IMR-90 (cell line): ENCODE data around the gene FAM227B. TPM values are rescaled to one million over a fixed set of nuclear protein-coding genes. Genes with fewer than 3 reads are reported as not detected.

Experiments used
- ATAC-seq: fragments of 200-7000 bp; cut with Tn5 transposase; 2 replicates; pipeline ENCODE4 v1.9.1; 2020; ENCODE audit warnings: low read depth, mild to moderate bottlenecking, moderate library complexity
- BruUV-seq: library from RNA; stranded (reverse); fragments of 400-500 nt; replicated peaks from 2 replicates; lab custom pipeline; 2021; lab: Mats Ljungman, UMichigan
- CTCF ChIA-PET: fragments of 300-600 bp; formaldehyde crosslinking; extraction: SDS; loops from one replicate; lab custom pipeline; 2021; ENCODE audit warnings: antibody characterized with exemption; lab: Yijun Ruan, JAX
- POLR2A ChIA-PET: fragments of 300-600 bp; sonication (Branson Sonifier 250); formaldehyde crosslinking; loops from one replicate; lab custom pipeline; 2022; ENCODE audit warnings: antibody characterized with exemption; ENCODE audit not compliant: unreplicated experiment; lab: Charles Lee
- DNase-seq: peaks from one replicate; pipeline ENCODE4 v3.0.0; 2013
- H2AFZ ChIP-seq: replicated peaks from 2 replicates; pipeline ENCODE3; 2013; ENCODE audit warnings: low read length, mild to moderate bottlenecking; ENCODE audit not compliant: poor library complexity
- H2AK5ac ChIP-seq: 2 replicates; pipeline ENCODE4 v1.6.1; 2013; ENCODE audit warnings: low read depth, low read length, inconsistent platforms
- H2AK9ac ChIP-seq: replicated peaks from 2 replicates; pipeline ENCODE3; 2013; ENCODE audit warnings: mild to moderate bottlenecking, low read depth, low read length, moderate library complexity; ENCODE audit not compliant: poor library complexity
- H2BK120ac ChIP-seq: 2 replicates; pipeline ENCODE4 v1.6.1; 2013; ENCODE audit warnings: low read depth, low read length, inconsistent platforms
- H2BK15ac ChIP-seq: 3 replicates; pipeline ENCODE4 v1.6.1; 2013; ENCODE audit warnings: low read depth, low read length, inconsistent platforms
- H2BK20ac ChIP-seq: 2 replicates; pipeline ENCODE4 v1.6.1; 2013; ENCODE audit warnings: low read depth, mild to moderate bottlenecking, inconsistent platforms, low read length, moderate library complexity
- H2BK5ac ChIP-seq: 2 replicates; pipeline ENCODE4 v1.6.1; 2013; ENCODE audit warnings: mild to moderate bottlenecking, low read depth, low read length, inconsistent platforms; ENCODE audit not compliant: poor library complexity, severe bottlenecking
- H3K14ac ChIP-seq: replicated peaks from 2 replicates; pipeline ENCODE4 v1.6.1; 2013; ENCODE audit warnings: low read depth, low read length, inconsistent platforms
- H3K18ac ChIP-seq: 2 replicates; pipeline ENCODE4 v1.6.1; 2013; ENCODE audit warnings: low read depth, low read length, control low read depth
- H3K23ac ChIP-seq: 2 replicates; pipeline ENCODE4 v1.6.1; 2013; ENCODE audit warnings: low read depth, low read length, inconsistent platforms
- H3K27ac ChIP-seq: 2 replicates; pipeline ENCODE4 v1.5.1; 2013; ENCODE audit warnings: mild to moderate bottlenecking, control low read depth, low read length; ENCODE audit not compliant: insufficient read depth
- H3K27me3 ChIP-seq: 2 replicates; pipeline ENCODE4 v1.6.1; 2013; ENCODE audit warnings: low read length; ENCODE audit not compliant: control insufficient read depth, insufficient read depth
- H3K36me3 ChIP-seq: 2 replicates; pipeline ENCODE4 v1.6.1; 2013; ENCODE audit warnings: low read length, mixed read lengths; ENCODE audit not compliant: control insufficient read depth, insufficient read depth
- H3K4ac ChIP-seq: 2 replicates; pipeline ENCODE4 v1.6.1; 2013; ENCODE audit warnings: low read depth, low read length, inconsistent platforms
- H3K4me1 ChIP-seq: 2 replicates; pipeline ENCODE4 v1.6.1; 2013; ENCODE audit warnings: low read length, mixed read lengths; ENCODE audit not compliant: control insufficient read depth, insufficient read depth
- H3K4me2 ChIP-seq: 2 replicates; pipeline ENCODE4 v1.6.1; 2013; ENCODE audit warnings: low read depth, mild to moderate bottlenecking, control low read depth, low read length, moderate library complexity
- H3K4me3 ChIP-seq: 2 replicates; pipeline ENCODE4 v1.5.1; 2013; ENCODE audit warnings: low read depth, mild to moderate bottlenecking, control low read depth, low read length, moderate library complexity; ENCODE audit not compliant: insufficient read depth
- H3K56ac ChIP-seq: 2 replicates; pipeline ENCODE4 v1.6.1; 2013; ENCODE audit warnings: low read length, inconsistent platforms; ENCODE audit not compliant: insufficient read depth; ENCODE audit errors: extremely low read depth
- H3K79me1 ChIP-seq, 2 experiments: 2 replicates each; pipeline ENCODE4 v1.6.1; 2013; ENCODE audit warnings: low read length in 2 of 2, inconsistent platforms in 1 of 2, low read depth in 1 of 2
- H3K9ac ChIP-seq: 2 replicates; pipeline ENCODE4 v1.6.1; 2013; ENCODE audit warnings: low read depth, low read length, control low read depth
- H3K9me1 ChIP-seq: 2 replicates; pipeline ENCODE4 v1.6.1; 2013; ENCODE audit warnings: low read length, inconsistent platforms; ENCODE audit not compliant: insufficient read depth
- H3K9me3 ChIP-seq: 2 replicates; pipeline ENCODE4 v1.6.1; 2013; ENCODE audit warnings: low read length; ENCODE audit not compliant: control insufficient read depth, insufficient read depth
- H4K20me1 ChIP-seq: 2 replicates; pipeline ENCODE4 v1.6.1; 2013; ENCODE audit warnings: low read length, inconsistent platforms; ENCODE audit not compliant: insufficient read depth
- H4K5ac ChIP-seq: 2 replicates; pipeline ENCODE4 v1.6.1; 2013; ENCODE audit warnings: mild to moderate bottlenecking, low read depth, low read length, control low read depth
- H4K8ac ChIP-seq, 2 experiments: 2 replicates each; pipeline ENCODE4 v1.6.1; 2013; ENCODE audit warnings: low read depth in 2 of 2, low read length in 2 of 2, control low read depth in 1 of 2, inconsistent platforms in 1 of 2
- H4K91ac ChIP-seq: 2 replicates; pipeline ENCODE4 v1.6.1; 2013; ENCODE audit warnings: low read depth, low read length, inconsistent platforms; ENCODE audit not compliant: insufficient read depth
- BHLHE40 ChIP-seq: fragments of 150-350 bp; IDR thresholded peaks from 2 replicates; pipeline ENCODE4 v1.6.1; 2016; ENCODE audit warnings: mild to moderate bottlenecking, low read depth, low read length
- CEBPB ChIP-seq: IDR thresholded peaks from 2 replicates; pipeline ENCODE4 v1.6.1; 2012; ENCODE audit warnings: low read depth, low read length, improper control_type of control experiment
- CHD1 ChIP-seq: IDR thresholded peaks from 2 replicates; pipeline ENCODE4 v1.6.1; 2012; ENCODE audit warnings: low read depth, low read length, improper control_type of control experiment
- FOS ChIP-seq: fragments of 150-350 bp; IDR thresholded peaks from 2 replicates; pipeline ENCODE4 v1.6.1; 2016; ENCODE audit warnings: low read depth, low read length
- MAFK ChIP-seq: IDR thresholded peaks from 2 replicates; pipeline ENCODE4 v1.6.1; 2012; ENCODE audit warnings: low read depth, low read length, improper control_type of control experiment
- MAZ ChIP-seq: IDR thresholded peaks from 2 replicates; pipeline ENCODE4 v1.6.1; 2012; ENCODE audit warnings: low read depth, mild to moderate bottlenecking, low read length, improper control_type of control experiment, moderate library complexity, borderline replicate concordance
- NFE2L2 ChIP-seq: fragments of 150-350 bp; IDR thresholded peaks from 2 replicates; pipeline ENCODE4 v1.6.1; 2016; ENCODE audit warnings: low read depth, mild to moderate bottlenecking, low read length
- POLR2A ChIP-seq: IDR thresholded peaks from 2 replicates; pipeline ENCODE4 v1.6.1; 2012; ENCODE audit warnings: mild to moderate bottlenecking, low read depth, low read length
- RAD21 ChIP-seq: IDR thresholded peaks from 2 replicates; pipeline ENCODE4 v1.6.1; 2012; ENCODE audit warnings: low read length, improper control_type of control experiment
- RCOR1 ChIP-seq: IDR thresholded peaks from 2 replicates; pipeline ENCODE4 v1.6.1; 2012; ENCODE audit warnings: mild to moderate bottlenecking, low read length, improper control_type of control experiment; ENCODE audit not compliant: insufficient replicate concordance
- RFX5 ChIP-seq: IDR thresholded peaks from 2 replicates; pipeline ENCODE4 v1.8.0; 2012; ENCODE audit warnings: low read depth, mild to moderate bottlenecking, low read length, moderate library complexity
- SMC3 ChIP-seq: fragments of 150-350 bp; IDR thresholded peaks from 2 replicates; pipeline ENCODE4 v1.6.1; 2016; ENCODE audit warnings: low read depth, mild to moderate bottlenecking, antibody characterized with exemption, low read length, moderate library complexity
- WGBS, 2 experiments: methylation state at CpG; one replicate each; pipeline versions ENCODE4 v1.1.5 to v1.1.7; 2013; ENCODE audit warnings: missing lambda C conversion rate in 2 of 2; ENCODE audit not compliant: insufficient read length in 1 of 2; ENCODE audit errors: extremely low coverage in 2 of 2; 5-methylcytosine and 5-hydroxymethylcytosine counted together
- dilution Hi-C: fragments of 300-500 bp; cut with HindIII; formaldehyde crosslinking; loops from one replicate; pipeline ENCODE4 v1.14.3; 2018; ENCODE audit warnings: low sequenced_read_pairs; ENCODE audit not compliant: unreplicated experiment
- in situ Hi-C: fragments of 300-500 bp; cut with MboI; formaldehyde crosslinking; loops from 3 replicates; pipeline ENCODE4 v1.14.3; 2019; ENCODE audit warnings: low sequenced_read_pairs, inconsistent platforms, mixed read lengths
- intact Hi-C: fragments of 100-400 bp; cut with micrococcal nuclease; formaldehyde crosslinking; loops from 2 replicates; pipeline ENCODE4 v1.10.0; 2022
- polyA plus RNA-seq, 3 experiments: library from polyadenylated mRNA; depleted of rRNA; stranded (reverse); fragments of >200 nt; gene quantifications; 2 replicates each; pipeline ENCODE4 v1.2.3, GENCODE V29; 2012; ENCODE audit warnings: low replicate concordance in 1 of 3
- total RNA-seq: library from RNA; depleted of rRNA; stranded (reverse); fragments of >200 nt; gene quantifications from 2 replicates; pipeline ENCODE4 v1.2.3, GENCODE V29; 2012
- TF ChIP-seq, protein P1 (sequence below): conservative IDR thresholded peaks from 2 replicates; pipeline ENCODE4 v1.5.1; 2012; ENCODE audit warnings: mild to moderate bottlenecking, low read depth, low read length, improper control_type of control experiment
- TF ChIP-seq, protein P2 (sequence below): fragments of 150-350 bp; IDR thresholded peaks from 2 replicates; pipeline ENCODE4 v1.6.1; 2017; ENCODE audit warnings: mild to moderate bottlenecking, antibody characterized with exemption, low read length, low read depth

The FAM227B gene
- total and polyA plus RNA-seq, 2 of the 4 experiments (the other 2 are of a cell fraction), result 1.8 to 3.0 TPM

DNA sequence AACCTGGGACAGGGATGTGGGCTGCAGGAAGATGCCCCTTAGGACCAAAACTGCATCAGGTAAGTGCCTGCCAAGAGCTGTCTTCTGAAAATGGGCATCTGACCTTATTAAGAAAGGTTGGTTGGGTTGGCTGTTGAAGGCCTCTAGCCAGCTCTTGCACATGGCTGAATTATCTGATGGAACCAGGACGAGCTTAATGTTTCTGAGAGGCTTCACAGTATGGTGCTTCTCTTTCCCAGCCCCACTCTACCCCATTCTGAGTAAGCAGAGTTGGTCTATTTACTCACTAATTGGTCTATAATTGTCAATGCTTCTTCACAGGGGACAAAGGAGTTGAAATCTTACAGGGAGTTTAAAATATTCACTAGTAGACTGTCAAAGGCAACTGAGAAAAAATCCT lies 48.7 kb upstream of the FAM227B start:
- no peaks in the 10 kb centered on the region for H3K9me3 ChIP-seq
- no peak overlapping the region for H4K8ac ChIP-seq
- whole genome bisulfite sequencing, 2 experiments, result no CpG with 5 or more reads among the region's 1 CpG
- no peak overlapping the region for H2BK5ac ChIP-seq
- no peak overlapping the region for H2AK9ac ChIP-seq
- no peak overlapping the region for H3K4me3 ChIP-seq
- ChIA-PET CTCF (no interaction called here), POLR2A (no interaction called here)
- no peak overlapping the region for H3K27ac ChIP-seq
- no peaks in the 10 kb centered on the region for H4K20me1 ChIP-seq
- no peaks in the 10 kb centered on the region for H3K79me1 ChIP-seq
- peaks cover 3% of the 10 kb centered on the region; the same call in 1 of the 2 replicates for H3K9me1 ChIP-seq
- intact Hi-C loops (no loop called here), in situ Hi-C loops (no loop called here), dilution Hi-C loops (no loop called here)
- no peak overlapping the region for H3K56ac ChIP-seq
- H3K23ac ChIP-seq, result no peak overlapping the region
- H2BK120ac ChIP-seq, result no peak overlapping the region
- no peak overlapping the region for H3K4ac ChIP-seq
- BruUV-seq, result no TSS peak
- no peaks in the 10 kb centered on the region for H3K36me3 ChIP-seq
- H2AK5ac ChIP-seq, result peak overlapping the region; percentile 15; the same call in 1 of the 2 replicates
- no peak overlapping the region for H2BK20ac ChIP-seq
- H3K4me1 ChIP-seq, result peaks cover 4% of the 10 kb centered on the region
- H2BK15ac ChIP-seq, result no peak overlapping the region
- no peak overlapping the region for H3K9ac ChIP-seq
- no peak overlapping the region; the same call in 1 of the 2 replicates for H4K5ac ChIP-seq
- TF ChIP-seq CHD1, result no peak
- TF ChIP-seq SMC3, result no peak
- TF ChIP-seq BHLHE40, result no peak
- no peak for TF ChIP-seq MAZ
- TF ChIP-seq POLR2A, result no peak
- TF ChIP-seq, protein P1, sequence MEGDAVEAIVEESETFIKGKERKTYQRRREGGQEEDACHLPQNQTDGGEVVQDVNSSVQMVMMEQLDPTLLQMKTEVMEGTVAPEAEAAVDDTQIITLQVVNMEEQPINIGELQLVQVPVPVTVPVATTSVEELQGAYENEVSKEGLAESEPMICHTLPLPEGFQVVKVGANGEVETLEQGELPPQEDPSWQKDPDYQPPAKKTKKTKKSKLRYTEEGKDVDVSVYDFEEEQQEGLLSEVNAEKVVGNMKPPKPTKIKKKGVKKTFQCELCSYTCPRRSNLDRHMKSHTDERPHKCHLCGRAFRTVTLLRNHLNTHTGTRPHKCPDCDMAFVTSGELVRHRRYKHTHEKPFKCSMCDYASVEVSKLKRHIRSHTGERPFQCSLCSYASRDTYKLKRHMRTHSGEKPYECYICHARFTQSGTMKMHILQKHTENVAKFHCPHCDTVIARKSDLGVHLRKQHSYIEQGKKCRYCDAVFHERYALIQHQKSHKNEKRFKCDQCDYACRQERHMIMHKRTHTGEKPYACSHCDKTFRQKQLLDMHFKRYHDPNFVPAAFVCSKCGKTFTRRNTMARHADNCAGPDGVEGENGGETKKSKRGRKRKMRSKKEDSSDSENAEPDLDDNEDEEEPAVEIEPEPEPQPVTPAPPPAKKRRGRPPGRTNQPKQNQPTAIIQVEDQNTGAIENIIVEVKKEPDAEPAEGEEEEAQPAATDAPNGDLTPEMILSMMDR, result no peak
- no peak for TF ChIP-seq RFX5
- no peak for TF ChIP-seq NFE2L2
- TF ChIP-seq FOS, result no peak
- TF ChIP-seq RAD21, result no peak
- TF ChIP-seq RCOR1, result no peak
- TF ChIP-seq MAFK, result no peak
- no peak for TF ChIP-seq CEBPB
- TF ChIP-seq, protein P2, sequence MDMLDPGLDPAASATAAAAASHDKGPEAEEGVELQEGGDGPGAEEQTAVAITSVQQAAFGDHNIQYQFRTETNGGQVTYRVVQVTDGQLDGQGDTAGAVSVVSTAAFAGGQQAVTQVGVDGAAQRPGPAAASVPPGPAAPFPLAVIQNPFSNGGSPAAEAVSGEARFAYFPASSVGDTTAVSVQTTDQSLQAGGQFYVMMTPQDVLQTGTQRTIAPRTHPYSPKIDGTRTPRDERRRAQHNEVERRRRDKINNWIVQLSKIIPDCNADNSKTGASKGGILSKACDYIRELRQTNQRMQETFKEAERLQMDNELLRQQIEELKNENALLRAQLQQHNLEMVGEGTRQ, result no peak
- no peak overlapping the region for H3K14ac ChIP-seq
- ATAC-seq (no peak), DNase-seq (no peak)
- H3K27me3 ChIP-seq, result no peaks in the 10 kb centered on the region
- H4K91ac ChIP-seq, result no peak overlapping the region
- no peak overlapping the region for H3K4me2 ChIP-seq
- H2AFZ ChIP-seq, result no peak overlapping the region
- no peak overlapping the region for H3K18ac ChIP-seq
